GM21367 (cell line): Measurements from ENCODE around the gene SH2D3A.

Experiments
- ATAC-seq: cut with Tn5 transposase; IDR thresholded peaks from one replicate; pipeline ENCODE4 v1.9.1; 2021; ENCODE audit not compliant: unreplicated experiment

SH2D3A gene

GRCh38 chr19:6723738-6724137 is 43.5 kb downstream of the SH2D3A start:
- no peak for ATAC-seq

GRCh38 chr19:6723108-6723618 is 44.1 kb downstream of the SH2D3A start:
- no peak for ATAC-seq

GRCh38 chr19:6721773-6722172 is 45.5 kb downstream of the SH2D3A start:
- no peak for ATAC-seq

- no peak for ATAC-seq
Measured at GRCh38 chr19:6721138-6721474, 46.1 kb downstream of the SH2D3A start.

- no peak for ATAC-seq
Measured at GRCh38 chr19:6720369-6721137, 46.7 kb downstream of the SH2D3A start, which contains the start of gene C3. C3 (minus strand) TSS chr19:6720650; CDS start chr19:6720589, 61 bp downstream.

- no peak for ATAC-seq
Measured at GRCh38 chr19:6719992-6720368, 47.3 kb downstream of the SH2D3A start.

- ATAC-seq = no peak
Measured at GRCh38 chr19:6719540-6719861, 47.7 kb downstream of the SH2D3A start.

- no peak for ATAC-seq
Measured at GRCh38 chr19:6718741-6719539, 48.3 kb downstream of the SH2D3A start.

- ATAC-seq = no peak
Measured at GRCh38 chr19:6718111-6718740, 49.0 kb downstream of the SH2D3A start.

- no peak for ATAC-seq
Measured at GRCh38 chr19:6717441-6717971, 49.7 kb downstream of the SH2D3A start.

GRCh38 chr19:6717036-6717435 is 50.2 kb downstream of the SH2D3A start:
- no peak for ATAC-seq

GRCh38 chr19:6716610-6716970 is 50.6 kb downstream of the SH2D3A start:
- ATAC-seq = no peak

- no peak for ATAC-seq
Measured at GRCh38 chr19:6714749-6715555, 52.3 kb downstream of the SH2D3A start.

- ATAC-seq = no peak
Measured at GRCh38 chr19:6713773-6714692, 53.2 kb downstream of the SH2D3A start.

- no peak for ATAC-seq
Measured at GRCh38 chr19:6712692-6713670, 54.3 kb downstream of the SH2D3A start.

- ATAC-seq = no peak
Measured at GRCh38 chr19:6712231-6712630, 55.0 kb downstream of the SH2D3A start.

- no peak for ATAC-seq
Measured at GRCh38 chr19:6711605-6712004, 55.6 kb downstream of the SH2D3A start.

- no peak for ATAC-seq
Measured at GRCh38 chr19:6711078-6711361, 56.2 kb downstream of the SH2D3A start.
